Stomach smooth muscle (tissue), 2 donors: ENCODE data around the gene SLC6A7.

Experiments
- H3K27ac ChIP-seq: one replicate; pipeline ENCODE4 v1.7.0; 2013; ENCODE audit warnings: mild to moderate bottlenecking, low read length, inconsistent platforms
- H3K27me3 ChIP-seq, 2 donors: one replicate each; pipeline ENCODE4 v1.7.0; 2013; ENCODE audit warnings: low read length in 2 of 2; ENCODE audit not compliant: insufficient read depth in 2 of 2, control insufficient read depth in 1 of 2
- H3K36me3 ChIP-seq, 2 donors: one replicate each; pipeline ENCODE4 v1.7.0; 2013; ENCODE audit warnings: low read length in 2 of 2; ENCODE audit not compliant: control insufficient read depth in 2 of 2, insufficient read depth in 2 of 2
- H3K4me1 ChIP-seq: one replicate; pipeline ENCODE4 v1.7.0; 2013; ENCODE audit warnings: low read length; ENCODE audit not compliant: control insufficient read depth, insufficient read depth
- H3K4me3 ChIP-seq, 2 donors: one replicate each; pipeline ENCODE4 v1.7.0; 2013; ENCODE audit warnings: low read length in 2 of 2
- H3K9ac ChIP-seq, 2 donors: one replicate each; pipeline ENCODE4 v1.7.0; 2013; ENCODE audit warnings: low read length in 2 of 2, mild to moderate bottlenecking in 1 of 2
- H3K9me3 ChIP-seq, 2 donors: one replicate each; pipeline ENCODE4 v1.7.0; 2013; ENCODE audit warnings: low read length in 2 of 2; ENCODE audit not compliant: control insufficient read depth in 2 of 2
- donor health status: healthy.
- donor health status: Pancreatic carcinoma.

The SLC6A7 gene

GRCh38 chr5:150208187-150209098 is 18.6 kb downstream of the SLC6A7 start:
- Histone ChIP-seq H3K9me3 (no peaks in the 10 kb centered on the region), H3K4me1 (no peaks in the 10 kb centered on the region), H3K9ac (no peak overlapping the region), H3K36me3 (no peaks in the 10 kb centered on the region), H3K4me3 (no peak overlapping the region), H3K27ac (no peak overlapping the region), H3K27me3 (peaks cover 0 to 2% of the 10 kb centered on the region in 2 donors)

- H3K36me3 ChIP-seq: no peaks in the 10 kb centered on the region
- peaks cover under 1% of the 10 kb centered on the region for H3K4me1 ChIP-seq
- no peaks in the 10 kb centered on the region for H3K9me3 ChIP-seq
- no peak overlapping the region for H3K9ac ChIP-seq
- H3K27me3 ChIP-seq: peaks cover 0 to 2% of the 10 kb centered on the region in 2 donors
- H3K4me3 ChIP-seq: no peak overlapping the region
- H3K27ac ChIP-seq: no peak overlapping the region
Measured at GRCh38 chr5:150209099-150209635, 19.3 kb downstream of the SLC6A7 start.

GRCh38 chr5:150210644-150211043 is 20.8 kb downstream of the SLC6A7 start:
- H3K9me3 ChIP-seq: no peaks in the 10 kb centered on the region
- H3K27me3 ChIP-seq: peaks cover 0 to 2% of the 10 kb centered on the region in 2 donors
- H3K4me1 ChIP-seq: peaks cover 3% of the 10 kb centered on the region
- H3K4me3 ChIP-seq: no peak overlapping the region
- no peaks in the 10 kb centered on the region for H3K36me3 ChIP-seq
- H3K9ac ChIP-seq: no peak overlapping the region
- H3K27ac ChIP-seq: no peak overlapping the region

DNA sequence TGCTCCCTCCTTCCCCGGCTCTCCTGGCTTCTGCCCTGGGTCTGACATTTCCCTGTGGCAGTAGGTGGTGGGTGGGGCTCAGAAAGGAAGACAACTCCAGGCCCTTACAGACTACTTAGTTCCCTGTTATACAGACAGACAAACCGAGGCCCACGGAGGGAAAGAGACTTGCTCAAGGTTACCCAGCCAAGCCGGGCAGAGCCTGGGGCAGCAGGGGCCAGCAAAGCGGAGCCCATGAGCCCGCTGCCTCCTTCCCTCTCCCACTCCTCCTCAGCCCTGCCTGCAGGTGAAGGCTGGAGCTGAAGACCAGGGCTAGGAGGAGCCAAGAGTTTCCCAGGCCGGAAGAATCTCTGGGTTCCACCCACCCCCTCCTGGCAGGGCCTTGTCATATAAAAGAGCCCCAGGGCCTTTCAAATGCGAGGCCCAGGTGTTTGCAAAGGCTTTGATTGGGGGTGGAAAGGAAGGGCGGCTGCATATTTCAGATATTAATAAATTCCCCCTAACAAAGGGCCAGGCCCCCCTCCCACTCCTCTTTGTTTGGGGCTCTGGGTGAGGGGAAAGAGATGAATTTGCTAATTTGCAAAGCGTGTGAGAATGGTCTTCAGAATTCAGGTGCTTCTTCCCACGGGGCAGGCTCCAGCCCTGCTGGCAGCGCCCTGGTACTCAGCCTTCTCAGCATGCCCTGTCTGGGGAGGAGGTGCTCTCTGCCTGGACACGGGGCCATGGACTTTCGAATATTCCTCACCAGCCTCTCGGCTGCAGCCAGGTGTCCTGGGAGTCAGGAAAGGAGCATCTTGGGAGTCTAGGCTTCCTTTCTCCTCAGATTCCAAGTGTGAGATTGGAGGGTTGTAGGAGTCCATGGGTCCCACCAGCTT is 21.5 kb downstream of the SLC6A7 start:
- H3K27me3 ChIP-seq: peaks cover 0 to 2% of the 10 kb centered on the region in 2 donors
- no peaks in the 10 kb centered on the region for H3K36me3 ChIP-seq
- H3K4me3 ChIP-seq: no peak overlapping the region
- H3K4me1 ChIP-seq: peaks cover 3% of the 10 kb centered on the region
- H3K9ac ChIP-seq: no peak overlapping the region
- H3K9me3 ChIP-seq: no peaks in the 10 kb centered on the region
- no peak overlapping the region for H3K27ac ChIP-seq

DNA sequence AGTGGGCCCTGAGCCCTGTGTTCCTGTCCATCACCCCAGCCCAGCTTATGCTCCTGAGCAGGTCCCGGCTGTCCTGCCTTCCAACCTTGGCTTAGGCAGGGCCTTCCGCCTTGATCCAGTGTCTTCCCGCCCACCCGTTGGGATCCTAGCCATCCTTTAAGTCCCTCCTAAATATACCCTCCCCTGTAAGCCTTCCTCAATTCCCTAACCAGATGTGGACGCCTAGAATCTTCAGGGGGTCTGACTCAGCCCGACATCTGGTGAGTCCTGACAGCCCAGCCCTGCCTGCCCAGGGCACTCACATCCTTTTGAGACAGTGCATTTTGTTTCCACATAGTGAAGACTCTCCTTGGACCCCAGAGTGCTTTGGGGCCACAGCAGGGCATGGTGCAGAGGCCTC is 23.7 kb downstream of the SLC6A7 start:
- Histone ChIP-seq H3K36me3 (no peaks in the 10 kb centered on the region), H3K4me1 (peaks cover 6% of the 10 kb centered on the region), H3K4me3 (no peak overlapping the region), H3K27me3 (peaks cover 0 to 6% of the 10 kb centered on the region in 2 donors), H3K9ac (no peak overlapping the region), H3K9me3 (no peaks in the 10 kb centered on the region), H3K27ac (no peak overlapping the region)

DNA sequence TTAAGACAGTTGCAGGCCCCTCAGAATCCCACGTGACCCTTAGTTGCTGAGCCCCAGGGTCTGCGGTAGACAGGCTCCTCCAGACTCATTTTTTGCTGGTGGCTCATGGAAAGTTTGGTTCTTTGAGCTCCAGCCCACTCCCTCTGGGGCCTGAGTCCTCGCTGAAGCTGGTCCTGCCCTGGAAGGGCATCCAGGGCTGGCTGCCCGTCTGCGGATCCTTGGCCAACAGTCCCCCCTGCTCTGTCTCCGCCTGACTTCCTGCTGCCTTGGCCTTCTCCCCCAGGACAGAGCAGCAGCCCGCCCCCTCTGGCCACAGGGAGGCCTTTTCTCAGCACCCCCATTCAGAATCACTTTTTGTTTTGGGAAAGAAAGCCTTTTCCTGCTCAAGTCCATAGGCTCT is 24.4 kb downstream of the SLC6A7 start:
- peaks cover 6% of the 10 kb centered on the region for H3K4me1 ChIP-seq
- H3K9ac ChIP-seq: no peak overlapping the region
- no peak overlapping the region for H3K27ac ChIP-seq

GRCh38 chr5:150215979-150216944 is 26.4 kb downstream of the SLC6A7 start:
- Histone ChIP-seq H3K4me1 (peaks cover 6% of the 10 kb centered on the region), H3K9ac (no peak overlapping the region), H3K4me3 (no peak overlapping the region), H3K9me3 (no peaks in the 10 kb centered on the region), H3K27me3 (peaks cover 0 to 4% of the 10 kb centered on the region in 2 donors), H3K36me3 (no peaks in the 10 kb centered on the region), H3K27ac (no peak overlapping the region)

More for the DNA sequence above, 24.4 kb downstream of the SLC6A7 start:
- Histone ChIP-seq H3K4me3 (no peak overlapping the region), H3K9me3 (no peaks in the 10 kb centered on the region), H3K27me3 (peaks cover 0 to 6% of the 10 kb centered on the region in 2 donors), H3K36me3 (no peaks in the 10 kb centered on the region)

DNA sequence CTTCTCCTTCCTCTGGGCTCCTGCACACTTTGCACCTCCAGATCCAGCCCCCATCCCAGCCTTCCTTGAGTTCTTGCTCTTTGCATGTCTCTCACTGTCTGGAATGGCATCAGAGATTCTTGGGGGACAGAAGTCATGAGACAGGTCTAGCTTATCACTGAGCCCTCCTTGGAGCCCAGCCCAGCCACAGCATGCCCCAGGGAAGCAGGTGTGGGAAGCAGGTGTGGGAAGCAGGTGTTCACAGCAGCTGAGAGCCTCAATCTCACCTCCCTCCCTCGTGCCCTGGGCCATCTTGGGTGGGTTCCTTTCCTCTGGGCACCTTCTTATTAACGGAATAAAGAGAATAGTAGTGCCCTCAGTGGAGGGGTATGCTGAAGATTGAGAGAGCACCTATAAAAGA is 27.2 kb downstream of the SLC6A7 start:
- peaks cover 0 to 4% of the 10 kb centered on the region in 2 donors for H3K27me3 ChIP-seq
- no peak overlapping the region for H3K9ac ChIP-seq
- no peaks in the 10 kb centered on the region for H3K36me3 ChIP-seq
- H3K9me3 ChIP-seq: no peaks in the 10 kb centered on the region
- no peak overlapping the region for H3K4me3 ChIP-seq
- H3K4me1 ChIP-seq: peaks cover 6% of the 10 kb centered on the region
- H3K27ac ChIP-seq: no peak overlapping the region

GRCh38 chr5:150217873-150218692 is 28.2 kb downstream of the SLC6A7 start:
- Histone ChIP-seq H3K4me1 (peaks cover 6% of the 10 kb centered on the region), H3K27ac (no peak overlapping the region), H3K27me3 (peaks cover 0 to 4% of the 10 kb centered on the region in 2 donors), H3K9me3 (no peaks in the 10 kb centered on the region), H3K4me3 (no peak overlapping the region), H3K9ac (no peak overlapping the region), H3K36me3 (no peaks in the 10 kb centered on the region)
